Lower leg skin (tissue), 3 donors: ENCODE results near the gene ARHGAP44.

Experiments used
- POLR2A ChIP-seq, 2 donors: fragments of 450-650 bp; IDR thresholded peaks; one replicate each; pipeline ENCODE4 v1.6.1; 2016 to 2017; ENCODE audit warnings: antibody characterized with exemption in 2 of 2, mild to moderate bottlenecking in 1 of 2, moderate library complexity in 1 of 2
- TF ChIP-seq, protein P1 (sequence below), 3 donors: fragments of 450-650 bp; IDR thresholded peaks; one replicate each; pipeline ENCODE4 v1.5.1; 2016; ENCODE audit warnings: antibody characterized with exemption in 3 of 3, mild to moderate bottlenecking in 3 of 3, moderate library complexity in 2 of 3

DNA sequence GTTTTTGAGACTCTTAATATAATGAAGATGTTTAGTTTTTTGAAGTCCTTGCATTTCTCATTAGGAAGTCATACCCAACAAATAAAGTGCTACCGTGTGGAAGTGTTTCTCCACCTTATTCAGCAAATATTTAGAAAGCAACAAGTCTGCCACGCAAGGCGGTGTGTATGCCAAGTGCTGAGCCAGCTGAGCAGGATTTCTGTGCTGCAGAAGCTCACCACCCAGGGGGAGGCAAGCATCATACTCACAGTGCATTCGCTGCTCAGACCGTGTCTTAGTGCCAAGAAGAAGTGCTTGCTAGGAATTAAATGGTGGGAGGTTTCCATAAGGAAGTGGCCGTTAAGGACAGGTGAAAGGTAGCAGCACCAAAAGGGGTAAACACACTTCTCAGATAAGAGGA is 111.2 kb downstream of the ARHGAP44 start:
- TF ChIP-seq, protein P1, sequence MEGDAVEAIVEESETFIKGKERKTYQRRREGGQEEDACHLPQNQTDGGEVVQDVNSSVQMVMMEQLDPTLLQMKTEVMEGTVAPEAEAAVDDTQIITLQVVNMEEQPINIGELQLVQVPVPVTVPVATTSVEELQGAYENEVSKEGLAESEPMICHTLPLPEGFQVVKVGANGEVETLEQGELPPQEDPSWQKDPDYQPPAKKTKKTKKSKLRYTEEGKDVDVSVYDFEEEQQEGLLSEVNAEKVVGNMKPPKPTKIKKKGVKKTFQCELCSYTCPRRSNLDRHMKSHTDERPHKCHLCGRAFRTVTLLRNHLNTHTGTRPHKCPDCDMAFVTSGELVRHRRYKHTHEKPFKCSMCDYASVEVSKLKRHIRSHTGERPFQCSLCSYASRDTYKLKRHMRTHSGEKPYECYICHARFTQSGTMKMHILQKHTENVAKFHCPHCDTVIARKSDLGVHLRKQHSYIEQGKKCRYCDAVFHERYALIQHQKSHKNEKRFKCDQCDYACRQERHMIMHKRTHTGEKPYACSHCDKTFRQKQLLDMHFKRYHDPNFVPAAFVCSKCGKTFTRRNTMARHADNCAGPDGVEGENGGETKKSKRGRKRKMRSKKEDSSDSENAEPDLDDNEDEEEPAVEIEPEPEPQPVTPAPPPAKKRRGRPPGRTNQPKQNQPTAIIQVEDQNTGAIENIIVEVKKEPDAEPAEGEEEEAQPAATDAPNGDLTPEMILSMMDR (IDR thresholded peaks at IDR 0.05): no peak
- TF ChIP-seq POLR2A (IDR thresholded peaks at IDR 0.05): no peak
